ENCODE results near the gene NDUFS6. TPM values are rescaled to one million over a fixed set of nuclear protein-coding genes. Genes with fewer than 3 reads are reported as not detected.

Gene NDUFS6
- total RNA-seq, 4 donors from 2014 or later: 22.0 to 86.9 (median 49.7) TPM

DNA sequence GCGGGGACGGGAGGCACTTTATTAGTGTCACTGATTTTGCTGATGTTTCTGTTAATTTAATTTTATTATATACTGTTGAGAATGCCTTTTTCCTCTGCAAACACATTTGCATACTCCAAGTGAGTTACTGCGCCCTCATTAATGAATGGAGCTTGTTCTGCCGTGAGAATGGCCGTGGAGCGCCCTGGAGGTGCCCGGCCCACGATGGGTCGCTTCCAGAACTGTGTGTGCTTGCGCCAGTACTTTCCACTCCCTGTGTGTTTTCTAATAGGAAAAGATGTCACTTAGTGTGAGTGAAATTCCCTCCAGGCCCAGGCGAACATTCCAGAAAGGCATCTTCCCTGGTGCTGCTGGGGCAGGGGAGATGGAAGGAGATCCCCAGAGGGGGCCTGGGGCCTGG, 30.1 kb downstream of the NDUFS6 start:
- 73 to 78% methylated on average over 11 of the region's 11 CpGs for WGBS, 2 donors
- DNase-seq (ENCODE audit: low spot score in 2 of 2): no peak
- no peak overlapping the region for H3K4me3 ChIP-seq (ENCODE audit: low read depth, poor library complexity, severe bottlenecking)
- intact Hi-C loops (cut with DNase I; ENCODE audit: low total_unique reads): no loop called here
- TF ChIP-seq, protein P1, sequence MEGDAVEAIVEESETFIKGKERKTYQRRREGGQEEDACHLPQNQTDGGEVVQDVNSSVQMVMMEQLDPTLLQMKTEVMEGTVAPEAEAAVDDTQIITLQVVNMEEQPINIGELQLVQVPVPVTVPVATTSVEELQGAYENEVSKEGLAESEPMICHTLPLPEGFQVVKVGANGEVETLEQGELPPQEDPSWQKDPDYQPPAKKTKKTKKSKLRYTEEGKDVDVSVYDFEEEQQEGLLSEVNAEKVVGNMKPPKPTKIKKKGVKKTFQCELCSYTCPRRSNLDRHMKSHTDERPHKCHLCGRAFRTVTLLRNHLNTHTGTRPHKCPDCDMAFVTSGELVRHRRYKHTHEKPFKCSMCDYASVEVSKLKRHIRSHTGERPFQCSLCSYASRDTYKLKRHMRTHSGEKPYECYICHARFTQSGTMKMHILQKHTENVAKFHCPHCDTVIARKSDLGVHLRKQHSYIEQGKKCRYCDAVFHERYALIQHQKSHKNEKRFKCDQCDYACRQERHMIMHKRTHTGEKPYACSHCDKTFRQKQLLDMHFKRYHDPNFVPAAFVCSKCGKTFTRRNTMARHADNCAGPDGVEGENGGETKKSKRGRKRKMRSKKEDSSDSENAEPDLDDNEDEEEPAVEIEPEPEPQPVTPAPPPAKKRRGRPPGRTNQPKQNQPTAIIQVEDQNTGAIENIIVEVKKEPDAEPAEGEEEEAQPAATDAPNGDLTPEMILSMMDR (IDR thresholded peaks at IDR 0.05): no peak
- TF ChIP-seq POLR2A (IDR thresholded peaks at IDR 0.05): no peak

DNA sequence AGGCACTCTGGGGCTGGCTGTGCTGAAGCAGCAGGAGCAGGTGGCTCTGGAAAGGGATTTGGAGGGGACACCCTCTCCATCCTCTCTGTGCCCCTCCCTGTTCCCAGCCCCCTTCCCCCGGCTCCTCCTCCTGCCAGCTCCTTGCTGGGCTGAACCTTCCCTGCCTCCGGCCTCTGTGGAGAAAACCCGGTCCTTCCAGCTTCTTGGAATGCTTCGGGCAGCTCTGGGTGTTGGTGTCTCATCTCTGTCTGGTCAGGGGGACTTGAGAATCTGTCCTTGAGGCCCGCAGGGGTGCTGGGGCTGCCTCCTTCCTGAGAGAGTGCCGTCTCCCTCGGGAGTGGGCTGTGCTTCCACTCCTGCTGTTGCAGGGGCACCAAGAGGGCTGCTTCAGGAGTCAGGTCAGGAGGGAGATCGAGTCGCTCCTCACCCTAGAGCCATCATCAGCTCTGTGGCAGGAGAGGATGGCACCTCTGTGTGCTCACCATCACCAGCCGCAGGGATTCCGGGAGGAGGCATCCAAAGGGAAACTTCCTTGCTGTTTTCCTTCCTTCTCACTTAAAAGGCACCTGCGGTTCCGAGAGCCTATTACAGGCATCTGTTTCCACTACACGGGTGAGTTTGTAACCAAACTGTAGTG, 30.6 kb downstream of the NDUFS6 start:
- 36 to 38% methylated on average over 14 of the region's 14 CpGs for WGBS, 2 donors
- no peak for DNase-seq (ENCODE audit: low spot score in 2 of 2)
- intact Hi-C loops (cut with DNase I; ENCODE audit: low total_unique reads): no loop called here
- H3K4me3 ChIP-seq (ENCODE audit: low read depth, poor library complexity, severe bottlenecking): no peak overlapping the region
- TF ChIP-seq POLR2A (IDR thresholded peaks at IDR 0.05): no peak
- TF ChIP-seq, protein P1 (IDR thresholded peaks at IDR 0.05): no peak

DNA sequence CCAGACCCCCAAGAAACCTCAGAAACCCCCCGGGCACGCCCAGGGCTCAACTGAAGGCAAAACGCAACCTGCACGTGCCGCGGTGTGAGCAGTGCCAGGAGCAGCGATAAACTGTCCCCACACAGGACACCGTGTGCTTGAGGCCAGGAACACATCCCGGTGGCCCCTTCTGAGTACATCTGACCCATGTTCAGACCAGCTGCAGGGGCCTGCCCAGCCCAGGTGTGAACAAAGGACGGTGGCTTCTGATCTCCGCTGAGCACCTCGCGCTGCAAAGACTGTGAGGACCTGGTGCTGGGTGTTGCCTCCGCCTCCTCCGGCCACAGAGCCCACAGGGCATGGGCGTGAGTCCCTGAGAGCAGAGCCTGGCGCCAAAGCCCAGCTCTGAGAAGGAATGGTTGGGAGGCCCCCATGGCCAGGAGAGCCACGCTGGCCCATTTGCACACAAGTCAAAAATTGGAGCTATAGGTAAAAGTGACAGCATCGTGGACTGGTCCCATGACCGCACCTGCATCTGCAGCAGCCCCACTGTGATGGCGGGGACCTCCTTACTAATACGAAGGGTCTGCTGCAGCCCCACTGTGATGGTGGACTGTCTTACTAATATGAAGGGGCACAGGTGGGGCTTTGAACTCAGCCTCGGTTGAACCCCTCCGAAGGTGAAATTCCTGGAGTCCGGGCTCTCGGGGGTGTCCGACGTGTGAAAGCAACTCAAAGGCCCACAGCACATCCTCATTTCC, 31.5 kb downstream of the NDUFS6 start:
- DNase-seq (ENCODE audit: low spot score in 2 of 2): no peak
- H3K4me3 ChIP-seq (ENCODE audit: low read depth, poor library complexity, severe bottlenecking): no peak overlapping the region
- intact Hi-C loops (cut with DNase I; ENCODE audit: low total_unique reads): no loop called here
- 80 to 82% methylated on average over 28 of the region's 28 CpGs for WGBS, 2 donors
- TF ChIP-seq POLR2A (IDR thresholded peaks at IDR 0.05): no peak
- TF ChIP-seq, protein P1 (IDR thresholded peaks at IDR 0.05): no peak

DNA sequence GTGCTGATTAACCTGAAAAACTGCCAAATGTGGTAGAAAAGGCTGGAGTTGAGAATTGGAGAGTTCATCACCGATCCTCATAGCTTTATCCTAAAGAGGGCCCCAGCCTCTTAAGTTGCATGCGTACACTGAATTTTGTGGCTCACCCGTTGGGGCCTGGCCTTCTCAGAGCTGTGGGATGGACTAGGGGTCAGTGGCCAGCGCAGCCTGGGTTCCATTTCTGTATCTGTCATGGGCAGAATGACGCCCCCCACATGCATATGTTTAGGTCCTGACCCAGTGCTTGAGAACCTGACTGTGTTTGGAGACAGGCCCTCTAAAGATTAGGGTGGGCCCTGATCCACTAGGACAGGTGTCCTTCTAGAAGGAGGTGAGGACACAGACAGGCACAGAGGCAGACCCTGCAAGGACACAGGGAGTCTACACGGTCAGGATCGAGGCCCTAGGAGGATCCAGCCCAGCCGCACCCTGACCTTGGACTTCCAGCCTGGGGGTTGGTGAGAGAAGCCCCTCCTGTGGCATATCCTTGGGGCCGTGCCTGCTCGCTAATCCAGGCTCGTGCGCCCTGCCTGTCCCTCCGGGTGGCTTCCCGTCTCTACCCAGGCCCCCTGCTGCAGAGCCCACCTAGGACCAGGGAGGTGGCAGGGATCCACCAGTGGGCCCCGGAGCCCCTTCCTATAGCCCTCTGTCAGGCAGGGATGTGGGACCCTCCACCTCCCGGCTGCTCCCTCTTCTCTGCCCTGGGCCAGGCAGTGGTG, 32.2 kb downstream of the NDUFS6 start:
- TF ChIP-seq, protein P1 (IDR thresholded peaks at IDR 0.05): no peak
- no peak for TF ChIP-seq POLR2A (IDR thresholded peaks at IDR 0.05)
- H3K4me3 ChIP-seq (ENCODE audit: low read depth, poor library complexity, severe bottlenecking): no peak overlapping the region
- DNase-seq (ENCODE audit: low spot score in 2 of 2): no peak
- intact Hi-C loops (cut with DNase I; ENCODE audit: low total_unique reads): no loop called here
- 89% methylated on average over 11 to 15 of the region's 16 CpGs for WGBS, 2 donors

DNA sequence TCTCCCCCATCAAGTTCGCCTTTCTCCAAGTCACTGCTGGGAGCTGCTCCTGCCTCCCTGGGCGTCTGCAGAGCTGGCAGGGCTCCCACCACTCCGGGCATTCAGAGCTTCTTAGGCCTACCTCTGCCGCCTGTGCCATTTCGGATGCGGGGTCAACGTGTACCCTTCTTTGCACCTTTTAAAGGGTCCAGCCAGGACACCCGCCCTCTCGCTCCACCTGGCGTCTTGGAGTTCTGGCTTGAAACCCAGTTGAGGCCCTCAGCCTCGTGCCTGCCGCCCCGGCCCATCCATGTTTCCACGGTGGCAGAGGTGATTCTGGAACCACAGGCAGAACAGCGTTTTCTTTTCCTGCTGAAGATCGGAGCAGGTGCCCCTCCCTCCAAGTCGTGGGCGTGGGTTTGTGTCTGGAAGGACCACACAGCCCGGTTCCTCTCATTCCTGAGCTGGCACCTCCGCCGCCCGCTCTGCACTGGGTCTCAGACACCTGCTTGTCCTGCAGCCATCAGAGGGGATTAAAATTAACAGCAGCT, 32.9 kb downstream of the NDUFS6 start:
- TF ChIP-seq, protein P1 (IDR thresholded peaks at IDR 0.05): no peak
- TF ChIP-seq POLR2A (IDR thresholded peaks at IDR 0.05): no peak
- intact Hi-C loops (cut with DNase I; ENCODE audit: low total_unique reads): no loop called here
- H3K4me3 ChIP-seq (ENCODE audit: low read depth, poor library complexity, severe bottlenecking): no peak overlapping the region
- WGBS, 2 donors: 72 to 82% methylated on average over 22 of the region's 22 CpGs
- DNase-seq (ENCODE audit: low spot score in 2 of 2): no peak

Measured in lower leg skin (tissue), 4 donors.